ENCODE results near the gene UGT1A1.

DNA sequence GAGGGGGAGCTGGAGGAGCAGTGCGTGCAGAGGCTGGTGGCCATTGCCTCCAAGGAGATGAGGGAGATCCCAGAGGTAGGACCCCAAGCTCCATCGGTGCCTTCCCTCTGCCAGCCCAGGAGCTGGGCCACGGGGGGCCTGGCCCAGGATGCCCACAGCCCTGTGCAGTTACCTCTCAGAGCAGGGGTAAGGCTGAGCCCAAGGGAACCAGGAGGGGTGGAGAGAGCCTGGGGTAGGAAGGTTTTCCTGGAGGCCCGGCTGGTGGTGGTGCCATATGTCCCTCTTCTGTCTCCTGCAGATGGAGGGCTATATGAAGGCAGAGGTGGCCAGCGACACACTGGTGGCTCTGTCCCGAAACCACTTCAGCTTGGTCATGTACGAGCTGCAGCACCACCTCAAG lies 29.5 kb downstream of the UGT1A1 start:
- TF ChIP-seq, protein P1, sequence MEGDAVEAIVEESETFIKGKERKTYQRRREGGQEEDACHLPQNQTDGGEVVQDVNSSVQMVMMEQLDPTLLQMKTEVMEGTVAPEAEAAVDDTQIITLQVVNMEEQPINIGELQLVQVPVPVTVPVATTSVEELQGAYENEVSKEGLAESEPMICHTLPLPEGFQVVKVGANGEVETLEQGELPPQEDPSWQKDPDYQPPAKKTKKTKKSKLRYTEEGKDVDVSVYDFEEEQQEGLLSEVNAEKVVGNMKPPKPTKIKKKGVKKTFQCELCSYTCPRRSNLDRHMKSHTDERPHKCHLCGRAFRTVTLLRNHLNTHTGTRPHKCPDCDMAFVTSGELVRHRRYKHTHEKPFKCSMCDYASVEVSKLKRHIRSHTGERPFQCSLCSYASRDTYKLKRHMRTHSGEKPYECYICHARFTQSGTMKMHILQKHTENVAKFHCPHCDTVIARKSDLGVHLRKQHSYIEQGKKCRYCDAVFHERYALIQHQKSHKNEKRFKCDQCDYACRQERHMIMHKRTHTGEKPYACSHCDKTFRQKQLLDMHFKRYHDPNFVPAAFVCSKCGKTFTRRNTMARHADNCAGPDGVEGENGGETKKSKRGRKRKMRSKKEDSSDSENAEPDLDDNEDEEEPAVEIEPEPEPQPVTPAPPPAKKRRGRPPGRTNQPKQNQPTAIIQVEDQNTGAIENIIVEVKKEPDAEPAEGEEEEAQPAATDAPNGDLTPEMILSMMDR (IDR thresholded peaks at IDR 0.05; ENCODE audit: insufficient read depth, low read length), result no peak
- no peak for TF ChIP-seq POLR2AphosphoS5 (IDR thresholded peaks at IDR 0.05; ENCODE audit: low read depth)
- TF ChIP-seq, protein P2, sequence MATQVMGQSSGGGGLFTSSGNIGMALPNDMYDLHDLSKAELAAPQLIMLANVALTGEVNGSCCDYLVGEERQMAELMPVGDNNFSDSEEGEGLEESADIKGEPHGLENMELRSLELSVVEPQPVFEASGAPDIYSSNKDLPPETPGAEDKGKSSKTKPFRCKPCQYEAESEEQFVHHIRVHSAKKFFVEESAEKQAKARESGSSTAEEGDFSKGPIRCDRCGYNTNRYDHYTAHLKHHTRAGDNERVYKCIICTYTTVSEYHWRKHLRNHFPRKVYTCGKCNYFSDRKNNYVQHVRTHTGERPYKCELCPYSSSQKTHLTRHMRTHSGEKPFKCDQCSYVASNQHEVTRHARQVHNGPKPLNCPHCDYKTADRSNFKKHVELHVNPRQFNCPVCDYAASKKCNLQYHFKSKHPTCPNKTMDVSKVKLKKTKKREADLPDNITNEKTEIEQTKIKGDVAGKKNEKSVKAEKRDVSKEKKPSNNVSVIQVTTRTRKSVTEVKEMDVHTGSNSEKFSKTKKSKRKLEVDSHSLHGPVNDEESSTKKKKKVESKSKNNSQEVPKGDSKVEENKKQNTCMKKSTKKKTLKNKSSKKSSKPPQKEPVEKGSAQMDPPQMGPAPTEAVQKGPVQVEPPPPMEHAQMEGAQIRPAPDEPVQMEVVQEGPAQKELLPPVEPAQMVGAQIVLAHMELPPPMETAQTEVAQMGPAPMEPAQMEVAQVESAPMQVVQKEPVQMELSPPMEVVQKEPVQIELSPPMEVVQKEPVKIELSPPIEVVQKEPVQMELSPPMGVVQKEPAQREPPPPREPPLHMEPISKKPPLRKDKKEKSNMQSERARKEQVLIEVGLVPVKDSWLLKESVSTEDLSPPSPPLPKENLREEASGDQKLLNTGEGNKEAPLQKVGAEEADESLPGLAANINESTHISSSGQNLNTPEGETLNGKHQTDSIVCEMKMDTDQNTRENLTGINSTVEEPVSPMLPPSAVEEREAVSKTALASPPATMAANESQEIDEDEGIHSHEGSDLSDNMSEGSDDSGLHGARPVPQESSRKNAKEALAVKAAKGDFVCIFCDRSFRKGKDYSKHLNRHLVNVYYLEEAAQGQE (IDR thresholded peaks at IDR 0.05; ENCODE audit: insufficient replicate concordance, low read depth), result no peak
